ENCODE results near the gene MRPS34.
"Not testable (repeated sequence)": the region's sequence is repeated elsewhere in the genome, so short reads cannot be mapped to it uniquely, and the experiment has no call there.

The MRPS34 gene

DNA sequence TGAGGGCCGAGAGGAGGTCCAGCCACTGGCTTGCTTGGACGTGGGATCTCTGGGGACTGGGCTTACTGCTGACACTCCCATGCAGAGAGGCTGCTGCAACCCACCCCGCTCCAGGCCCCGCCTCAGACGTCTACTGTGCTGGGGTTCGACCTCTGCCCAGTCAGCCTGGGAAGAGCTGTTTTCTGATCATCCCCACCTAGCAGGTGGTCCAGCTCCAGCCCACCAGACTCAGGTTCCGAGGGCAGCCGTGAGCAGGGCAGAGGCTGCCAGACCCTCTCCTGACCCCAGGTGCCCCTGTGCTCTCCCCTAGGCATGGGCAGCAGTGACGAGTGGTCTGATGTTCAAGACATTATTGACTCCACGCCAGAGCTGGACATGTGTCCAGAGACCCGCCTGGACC, 25.0 kb downstream of the MRPS34 start:
- no peak for DNase-seq

DNA sequence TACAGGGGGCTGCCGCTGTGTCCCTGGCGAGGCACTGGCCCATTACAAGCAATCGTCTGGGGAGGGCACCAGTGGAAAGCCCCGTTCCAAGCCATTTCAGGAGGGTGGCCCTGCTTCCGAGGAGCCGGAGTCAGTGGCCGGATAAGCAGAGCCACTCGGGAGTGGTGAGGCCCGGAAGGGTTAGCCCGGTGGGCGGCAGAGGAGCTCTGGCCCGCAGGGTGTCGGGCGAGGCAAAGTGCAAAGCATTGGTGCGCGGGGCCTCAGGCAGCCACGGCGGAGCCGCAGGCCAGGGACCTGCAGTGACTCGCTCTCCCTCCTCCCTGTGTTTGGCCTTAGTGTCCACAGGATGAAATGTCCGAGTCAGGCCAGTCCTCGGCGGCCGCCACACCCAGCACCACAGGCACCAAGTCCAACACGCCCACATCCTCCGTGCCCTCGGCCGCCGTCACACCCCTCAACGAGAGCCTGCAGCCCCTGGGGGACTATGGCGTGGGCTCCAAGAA, 26.2 kb downstream of the MRPS34 start:
- DNase-seq, result no peak

- DNase-seq, result no peak
Observed at GRCh38 chr16:1745900-1746692, 26.8 kb downstream of the MRPS34 start.

DNA sequence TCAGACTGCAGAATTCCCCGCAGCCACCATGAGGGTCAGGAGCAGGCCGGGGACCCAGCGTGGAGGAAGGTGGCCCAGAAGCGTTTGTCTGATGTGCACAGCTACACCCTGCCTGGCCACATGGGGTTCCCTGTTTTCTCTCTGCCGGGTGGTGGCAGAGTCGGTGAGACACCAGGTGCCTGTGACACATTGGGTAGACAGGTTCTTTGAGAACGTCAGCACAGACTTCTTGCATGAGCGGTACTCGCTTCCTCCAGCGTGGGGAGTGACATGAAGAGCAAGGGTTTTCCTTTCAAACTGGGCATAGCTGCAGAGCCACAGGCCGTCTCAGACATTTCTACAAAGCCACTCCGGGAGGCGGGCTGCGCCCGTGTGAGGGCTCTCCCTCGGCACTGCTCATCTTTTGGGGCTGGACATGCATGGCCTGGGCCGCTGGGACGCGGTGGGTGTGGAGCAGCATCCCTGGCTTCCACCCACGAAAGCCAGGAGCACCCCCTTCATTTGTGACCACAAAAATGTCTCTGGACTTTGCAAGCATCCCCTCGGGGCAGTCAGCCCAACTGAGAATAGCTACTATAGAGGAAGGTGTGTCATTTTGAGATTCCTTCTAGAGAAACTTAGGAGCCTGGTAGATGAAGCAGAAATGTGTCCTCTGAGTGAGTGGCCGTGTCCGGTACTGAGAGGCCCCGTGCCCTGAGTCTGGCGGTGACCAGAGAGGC, 27.6 kb downstream of the MRPS34 start:
- DNase-seq, result no peak

DNA sequence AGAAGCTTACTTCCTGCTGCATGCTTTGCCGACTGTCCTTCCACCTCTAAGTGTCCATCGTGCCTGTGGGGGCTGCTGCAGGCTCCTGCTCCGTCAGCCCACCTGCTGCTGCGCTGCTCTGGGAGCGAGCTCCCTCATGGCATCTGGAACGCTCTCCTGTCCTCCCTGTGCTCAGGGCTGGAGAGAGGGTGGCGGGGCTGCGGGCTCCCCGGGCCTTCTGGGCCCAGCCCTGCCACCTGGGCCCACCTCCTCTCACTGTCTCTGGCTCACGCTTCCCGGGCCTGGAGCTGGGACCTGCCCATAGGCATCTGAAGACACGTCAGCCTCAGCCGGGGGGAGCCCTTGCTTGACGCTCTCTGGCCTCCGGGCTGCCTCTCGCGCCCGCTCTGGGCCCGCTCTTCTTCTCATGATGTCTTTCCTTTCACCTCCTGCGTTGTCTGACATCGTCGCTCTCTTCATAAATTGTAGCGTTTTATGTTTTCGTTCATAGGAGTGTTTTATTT, 28.5 kb downstream of the MRPS34 start:
- DNase-seq, result no peak

GRCh38 chr16:1743376-1744337, 29.3 kb downstream of the MRPS34 start:
- DNase-seq, result no peak

DNA sequence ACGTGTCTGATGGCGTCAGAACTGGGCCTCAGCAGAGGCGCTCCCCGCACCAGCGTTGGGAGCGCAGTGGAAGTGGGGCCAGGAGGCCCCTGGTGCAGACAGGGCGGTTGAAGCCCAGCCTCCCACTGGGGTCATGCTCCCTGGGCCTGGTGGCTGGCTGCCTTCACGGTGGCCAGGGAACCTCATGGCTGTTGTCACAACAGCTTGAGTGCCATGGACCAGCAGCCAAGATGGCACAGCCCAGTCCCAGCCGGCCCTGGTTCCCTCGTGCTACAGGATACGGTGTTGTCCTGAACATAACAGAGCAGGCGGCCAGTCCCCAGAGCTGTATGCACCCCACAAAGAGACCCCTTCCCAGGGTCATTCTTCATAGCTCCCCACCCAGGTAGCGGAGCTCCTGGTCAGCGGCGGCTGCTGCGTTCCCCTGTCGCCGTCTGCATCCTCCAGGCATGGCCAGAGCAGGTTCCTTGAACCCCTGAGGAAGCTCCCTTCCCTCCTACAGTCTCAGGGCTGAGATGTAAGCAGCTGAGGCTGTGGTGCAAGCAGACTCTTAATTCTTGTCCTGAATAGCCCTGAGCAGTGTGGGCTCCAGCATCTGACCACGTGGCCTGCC, 31.3 kb downstream of the MRPS34 start:
- DNase-seq, result no peak

- DNase-seq, result no peak
Observed at GRCh38 chr16:1740781-1741490, 32.0 kb downstream of the MRPS34 start.

DNA sequence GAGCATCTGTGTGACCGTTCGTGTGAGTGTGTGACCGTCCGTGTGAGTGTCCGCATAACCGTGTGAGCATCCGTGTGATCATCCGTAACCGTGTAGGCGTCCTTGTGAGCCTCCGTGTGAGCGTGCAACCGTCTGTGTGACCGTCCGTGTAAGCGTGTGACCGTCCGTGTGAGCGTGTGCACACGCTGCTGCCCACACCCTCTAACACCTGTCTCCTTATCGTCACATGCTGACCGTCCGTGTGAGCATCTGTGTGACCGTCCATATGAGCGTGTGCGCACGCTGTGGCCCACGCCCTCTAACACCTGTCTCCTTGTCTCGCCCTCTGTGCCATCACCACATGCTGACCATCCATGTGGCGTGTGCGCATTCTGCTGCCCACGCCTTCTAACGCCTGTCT, 32.7 kb downstream of the MRPS34 start:
- DNase-seq, result no peak

- no peak for DNase-seq
Observed at GRCh38 chr16:1734816-1735215, 38.1 kb downstream of the MRPS34 start.

- DNase-seq, result no peak
Observed at GRCh38 chr16:1734123-1734522, 38.8 kb downstream of the MRPS34 start.

DNA sequence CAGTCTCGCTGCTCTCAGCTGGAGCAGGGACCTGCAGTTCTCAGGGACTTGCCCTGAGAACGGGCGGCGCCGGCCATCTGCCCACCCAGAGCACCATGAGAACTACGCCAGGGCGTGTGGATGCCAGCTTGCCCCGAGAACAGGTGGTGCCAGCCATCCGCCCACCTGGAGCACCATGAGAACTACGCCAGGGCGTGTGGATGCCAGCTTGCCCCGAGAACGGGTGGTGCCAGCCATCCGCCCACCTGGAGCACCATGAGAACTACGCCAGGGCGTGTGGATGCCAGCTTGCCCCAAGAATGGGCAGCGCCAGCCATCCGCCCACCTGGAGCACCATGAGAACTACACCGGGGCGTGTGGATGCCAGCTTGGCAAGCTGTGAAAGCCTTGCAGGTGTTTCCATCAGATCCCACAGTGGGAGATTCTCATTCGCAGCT, 40.4 kb downstream of the MRPS34 start:
- DNase-seq, result not testable (repeated sequence)

DNA sequence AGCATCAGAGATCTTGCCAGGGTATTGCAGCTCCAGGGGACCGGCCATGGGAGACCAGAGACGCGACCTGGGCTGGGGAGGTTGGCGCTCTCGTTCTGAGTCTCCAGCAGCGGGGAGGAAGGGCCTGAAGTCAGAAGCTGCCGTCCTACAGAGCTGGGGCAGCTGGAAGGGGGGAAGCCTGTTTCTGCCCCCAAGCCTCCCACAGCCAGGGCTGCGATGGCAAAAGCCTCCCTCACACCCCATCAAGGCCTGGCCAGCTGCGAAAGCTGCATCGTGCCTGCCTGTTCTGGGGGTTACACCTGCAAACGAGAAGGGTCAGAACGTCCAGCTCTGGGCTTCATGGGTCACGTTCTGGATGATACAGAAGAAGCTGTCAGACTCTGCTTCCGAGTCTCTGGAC, 40.9 kb downstream of the MRPS34 start:
- no peak for DNase-seq

GRCh38 chr16:1731603-1732002, 41.3 kb downstream of the MRPS34 start:
- DNase-seq, result no peak

GRCh38 chr16:1731073-1731472, 41.9 kb downstream of the MRPS34 start:
- no peak for DNase-seq

GRCh38 chr16:1729445-1729844, 43.5 kb downstream of the MRPS34 start:
- DNase-seq, result no peak

- DNase-seq, result no peak
Observed at GRCh38 chr16:1729026-1729425, 43.9 kb downstream of the MRPS34 start.

DNA sequence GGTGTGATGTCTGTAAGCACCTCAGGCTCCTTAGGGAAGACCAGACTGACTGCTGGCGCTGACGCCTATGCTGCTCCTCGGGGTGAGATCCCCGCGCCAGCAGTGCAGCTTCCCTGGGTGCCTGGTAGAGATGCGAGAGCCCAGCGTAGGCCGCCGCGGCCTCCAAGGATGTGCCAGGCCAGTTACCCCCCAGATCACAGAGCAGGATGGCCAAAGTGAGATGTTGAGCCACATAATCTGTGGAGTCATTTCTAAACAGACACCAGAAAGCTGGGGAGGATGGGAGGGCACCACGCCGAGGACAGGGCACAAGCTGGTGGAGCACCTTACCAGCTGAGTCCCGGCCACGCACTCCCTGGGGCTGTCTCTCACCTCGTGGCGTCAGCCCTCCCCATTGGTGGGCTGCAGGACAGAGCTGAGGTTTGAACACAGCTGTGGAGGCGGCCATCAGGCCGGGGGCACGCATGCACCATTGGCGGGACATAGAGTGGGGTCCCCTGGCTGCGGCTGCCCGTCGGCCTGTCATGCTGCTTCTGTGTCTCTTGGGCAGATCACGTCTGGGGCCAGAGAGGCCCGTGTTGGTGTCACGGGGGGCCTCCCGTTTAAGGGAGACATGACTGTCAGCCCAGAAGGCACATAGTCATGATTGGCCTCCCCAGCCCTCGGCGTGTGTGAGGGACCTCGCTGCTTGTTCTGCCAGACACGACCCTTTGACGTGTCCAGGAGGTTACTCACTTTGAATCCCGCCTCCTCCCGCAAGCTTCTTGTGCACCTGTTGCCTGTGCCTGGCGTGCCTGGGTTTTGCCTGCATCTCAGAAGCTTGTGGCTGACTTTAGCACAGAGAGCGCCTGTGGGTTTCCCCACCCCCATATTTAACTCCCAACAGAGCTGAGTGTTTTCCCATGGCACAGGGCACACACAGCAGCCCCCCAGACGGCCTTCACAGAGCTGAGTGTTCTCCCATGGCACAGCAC, 45.0 kb downstream of the MRPS34 start:
- no peak for DNase-seq

DNA sequence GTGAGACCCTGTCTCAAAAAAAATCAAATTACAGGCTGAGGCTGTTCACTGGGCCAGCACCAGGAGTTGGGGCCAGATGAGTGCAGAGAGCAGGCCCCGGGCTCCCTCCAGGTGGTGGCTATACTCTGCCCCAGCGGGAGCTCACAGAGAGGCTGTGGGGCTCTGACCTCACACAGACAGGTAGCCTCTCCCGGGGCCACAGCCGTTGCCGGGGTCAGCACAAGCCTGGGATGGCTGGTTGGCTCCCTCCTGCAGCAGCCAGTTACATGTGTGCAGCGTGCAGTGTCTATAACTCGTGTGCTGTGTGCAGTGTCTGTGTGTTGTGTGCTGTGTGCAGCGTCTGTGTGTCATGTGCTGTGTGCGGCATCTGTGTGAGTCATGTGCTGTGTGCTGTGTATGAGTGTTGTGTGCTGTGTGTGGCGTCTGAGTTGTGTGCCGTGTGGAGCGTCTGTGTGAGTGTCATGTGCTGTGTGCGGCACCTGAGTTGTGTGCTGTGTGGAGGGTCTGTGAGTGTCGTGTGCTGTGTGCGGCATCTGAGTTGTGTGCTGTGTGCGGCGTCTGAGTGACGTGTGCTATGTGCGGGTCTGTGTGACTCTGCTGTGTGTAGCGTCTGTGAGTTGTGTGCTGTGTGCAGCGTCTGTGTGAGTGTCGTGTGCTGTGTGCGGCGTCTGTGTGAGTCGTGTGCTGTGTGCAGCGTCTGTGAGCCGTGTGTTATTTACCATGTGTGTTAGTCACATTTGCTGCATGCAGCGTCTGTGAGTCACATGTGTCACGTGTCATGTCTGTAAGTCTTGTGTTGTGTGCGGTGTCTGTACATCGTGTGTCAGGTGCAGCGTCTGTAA, 46.1 kb downstream of the MRPS34 start:
- no peak for DNase-seq

Data from retina (tissue), 1 donor.